ENCODE data around the gene NPAS3.
A peak's percentile ranks its signal among the peaks of the same experiment; 100 is the strongest.

DNA sequence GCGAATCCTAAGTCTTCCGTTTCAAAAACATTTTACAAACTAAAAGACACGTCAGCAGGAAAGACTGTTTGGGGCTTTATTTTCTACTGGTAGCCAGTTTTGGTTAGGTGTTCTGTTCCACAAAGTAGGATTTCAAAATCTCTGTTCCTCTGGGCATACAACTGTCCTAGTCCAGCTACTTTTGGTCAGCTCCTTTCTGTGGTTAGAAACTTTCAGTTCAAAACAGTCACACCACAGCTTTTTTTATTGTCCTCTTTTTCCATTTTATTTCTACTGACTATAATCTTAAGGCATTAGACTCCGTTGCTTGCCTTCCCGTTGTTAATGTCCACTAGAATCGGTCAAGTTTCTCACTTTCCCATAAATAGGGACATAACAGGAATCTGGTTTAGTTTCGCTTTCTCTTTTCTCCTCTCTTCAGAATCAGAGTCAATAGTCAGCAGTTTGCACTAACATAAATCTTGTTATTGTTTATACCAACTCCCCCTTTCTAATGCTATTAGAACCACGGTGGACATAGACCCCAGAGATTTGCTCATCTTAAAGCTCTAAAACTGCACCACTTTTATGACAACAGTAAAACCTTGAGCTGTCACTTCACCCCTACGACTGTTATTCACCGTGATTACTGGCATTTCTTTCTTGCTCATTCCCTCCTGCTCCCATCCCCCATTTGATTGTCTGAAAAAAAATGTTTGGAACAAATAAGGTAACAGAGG, 41.5 kb upstream of the NPAS3 start:
- TF ChIP-seq, protein P1, sequence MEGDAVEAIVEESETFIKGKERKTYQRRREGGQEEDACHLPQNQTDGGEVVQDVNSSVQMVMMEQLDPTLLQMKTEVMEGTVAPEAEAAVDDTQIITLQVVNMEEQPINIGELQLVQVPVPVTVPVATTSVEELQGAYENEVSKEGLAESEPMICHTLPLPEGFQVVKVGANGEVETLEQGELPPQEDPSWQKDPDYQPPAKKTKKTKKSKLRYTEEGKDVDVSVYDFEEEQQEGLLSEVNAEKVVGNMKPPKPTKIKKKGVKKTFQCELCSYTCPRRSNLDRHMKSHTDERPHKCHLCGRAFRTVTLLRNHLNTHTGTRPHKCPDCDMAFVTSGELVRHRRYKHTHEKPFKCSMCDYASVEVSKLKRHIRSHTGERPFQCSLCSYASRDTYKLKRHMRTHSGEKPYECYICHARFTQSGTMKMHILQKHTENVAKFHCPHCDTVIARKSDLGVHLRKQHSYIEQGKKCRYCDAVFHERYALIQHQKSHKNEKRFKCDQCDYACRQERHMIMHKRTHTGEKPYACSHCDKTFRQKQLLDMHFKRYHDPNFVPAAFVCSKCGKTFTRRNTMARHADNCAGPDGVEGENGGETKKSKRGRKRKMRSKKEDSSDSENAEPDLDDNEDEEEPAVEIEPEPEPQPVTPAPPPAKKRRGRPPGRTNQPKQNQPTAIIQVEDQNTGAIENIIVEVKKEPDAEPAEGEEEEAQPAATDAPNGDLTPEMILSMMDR (IDR thresholded peaks at IDR 0.05) = no peak
- TF ChIP-seq POLR2AphosphoS5 (IDR thresholded peaks at IDR 0.05) = peak; percentile 19
- TF ChIP-seq POLR2A (IDR thresholded peaks at IDR 0.05) = no peak
